Measurements from ENCODE around the gene TENM4. TPM values are rescaled to one million over a fixed set of nuclear protein-coding genes. Genes with fewer than 3 reads are reported as not detected.

TENM4 gene
- total and polyA plus RNA-seq, 2 of the 8 experiments (the other 6 are each of a cell fraction or from before 2014, with no cell fraction given) = 3.5 to 7.2 TPM

DNA sequence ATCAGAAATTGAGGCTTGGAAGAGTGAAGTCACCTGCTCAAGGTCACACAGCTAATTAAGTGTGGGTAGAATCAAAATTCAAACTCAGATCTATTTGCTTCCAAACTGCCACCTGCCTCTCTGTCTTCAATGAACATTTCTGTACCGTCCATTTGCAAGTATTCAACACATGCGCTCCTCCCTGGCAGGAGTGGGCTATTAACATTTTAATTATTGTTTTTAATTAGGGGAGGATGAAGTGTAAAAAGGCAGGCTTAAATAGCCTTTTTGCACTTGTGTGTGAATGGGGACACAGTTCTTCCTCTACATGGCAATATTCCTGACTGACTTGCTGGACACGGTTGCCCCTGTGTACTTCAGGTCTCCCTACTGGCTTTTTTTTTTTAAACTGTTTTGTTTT lies 751.7 kb downstream of the TENM4 start:
- TF ChIP-seq PHF8 (conservative IDR thresholded peaks at IDR 0.05; ENCODE audit: low read depth, low read length) (no peak), CHD1 (IDR thresholded peaks at IDR 0.05; ENCODE audit: low read depth, low read length) (no peak), KDM5A (IDR thresholded peaks at IDR 0.05; ENCODE audit: low read length) (no peak), TEAD4 (IDR thresholded peaks at IDR 0.05; ENCODE audit: low read depth, low read length) (no peak), RFX5 (IDR thresholded peaks at IDR 0.05; ENCODE audit: borderline replicate concordance, low read depth, low read length) (no peak), TBP (IDR thresholded peaks at IDR 0.05; ENCODE audit: low read depth, low read length) (no peak)
- FAIRE-seq (no peak), DNase-seq (ENCODE audit: low read depth in 1 of 2, low spot score in 2 of 2) (no peak)
- Histone ChIP-seq H3K56ac (replicated peaks; ENCODE audit: insufficient read length, low read depth, low read length) (no peak overlapping the region), H3K4me3 (ENCODE audit: extremely low read depth in 1 of 4, insufficient read depth in 2 of 4, low read depth in 3 of 4, low read length in 4 of 4) (peak overlapping the region in 1 of 4 experiments; percentile 22; a peak in 1 of 8 replicates), H2BK120ac (replicated peaks; ENCODE audit: low read depth, low read length) (no peak overlapping the region), H3K9me3 (ENCODE audit: insufficient read depth in 2 of 2, low read depth in 1 of 2, low read length in 1 of 2) (no peaks in the 10 kb centered on the region), H2BK5ac (ENCODE audit: low read depth, low read length) (no peak overlapping the region), H4K20me1 (replicated peaks in 1 of 2; ENCODE audit: control insufficient read depth in 1 of 2, insufficient read depth in 2 of 2, low read length in 2 of 2) (no peaks in the 10 kb centered on the region), H4K91ac (replicated peaks; ENCODE audit: insufficient read length, low read length) (no peak overlapping the region), H2BK20ac (ENCODE audit: low read length) (no peak overlapping the region), H3K4me1 (replicated peaks in 1 of 4; ENCODE audit: control insufficient read depth in 3 of 4, insufficient read depth in 4 of 4, low read length in 3 of 4) (peaks cover 0 to 8% (median 5%) of the 10 kb centered on the region in 4 experiments; a peak in 6 of 7 replicates), H3K27ac (ENCODE audit: low read depth, low read length) (no peak overlapping the region), H2AK5ac (ENCODE audit: low read depth, low read length) (no peak overlapping the region), H3K79me1 (ENCODE audit: low read depth, low read length) (no peaks in the 10 kb centered on the region), H2AFZ (ENCODE audit: low read length) (no peak overlapping the region), H3K79me2 (ENCODE audit: control insufficient read depth in 1 of 2, insufficient read depth in 2 of 2, low read length in 2 of 2) (no peaks in the 10 kb centered on the region), H2BK12ac (ENCODE audit: low read depth, low read length) (no peak overlapping the region), H3K14ac (ENCODE audit: insufficient read length) (no peak overlapping the region), H3K9ac (replicated peaks in 1 of 4; ENCODE audit: extremely low read depth in 1 of 4, low read depth in 3 of 4, low read length in 3 of 4) (no peak overlapping the region), H4K8ac (ENCODE audit: extremely low read depth, insufficient read depth, low read length) (no peak overlapping the region), H3K23me2 (ENCODE audit: low read depth, low read length) (no peaks in the 10 kb centered on the region), H4K5ac (ENCODE audit: insufficient read length, low read depth, low read length) (no peak overlapping the region), H3K18ac (ENCODE audit: extremely low read depth, low read length) (no peak overlapping the region), H3K4me2 (ENCODE audit: insufficient read depth in 1 of 2, low read depth in 2 of 2, low read length in 2 of 2) (no peak overlapping the region; a peak in 1 of 4 replicates), H3K4ac (replicated peaks; ENCODE audit: insufficient read length, low read depth, low read length) (no peak overlapping the region), H3K27me3 (replicated peaks in 1 of 4; ENCODE audit: control insufficient read depth in 3 of 4, extremely low read depth in 1 of 4, insufficient read depth in 3 of 4, low read length in 3 of 4) (no peaks in the 10 kb centered on the region; a peak in 1 of 7 replicates), H3K23ac (ENCODE audit: insufficient read length) (no peak overlapping the region), H2BK15ac (ENCODE audit: low read length) (no peak overlapping the region), H3K36me3 (ENCODE audit: control insufficient read depth in 2 of 4, insufficient read depth in 4 of 4, low read length in 3 of 4) (no peaks in the 10 kb centered on the region)
- ChIA-PET CTCF (ENCODE audit: partially characterized antibody) (interaction anchor here (0.7 to 8.6 kb wide), 5 partner anchors 14 to 42 kb away, joined by 3 to 64 read pairs (median 8); no protein-coding TSS in a partner anchor), POLR2A (ENCODE audit: partially characterized antibody) (interaction anchor here (0.9 to 1.0 kb wide), 2 partner anchors 9 to 27 kb away, joined by 3 read pairs; no protein-coding TSS in a partner anchor)
- 94% methylated on average over 3 of the region's 3 CpGs; no CpG with 5 or more reads in 1 of the 2 experiments for WGBS, 2 experiments (ENCODE audit: extremely low coverage in 1 of 2, insufficient coverage in 1 of 2, insufficient read length in 1 of 2, insufficient replicate concordance in 2 of 2, low coverage in 1 of 2, low lambda C conversion rate in 2 of 2, missing lambda C conversion rate in 1 of 2)
